AG09319 (cell line): Measurements from ENCODE around the gene STK24.

Experiments
- DNase-seq: peaks from one replicate; pipeline ENCODE4 v3.0.0-alpha.2; 2010; ENCODE audit warnings: low read depth; ENCODE audit errors: extremely low read depth
- CTCF ChIP-seq: IDR thresholded peaks from 2 replicates; pipeline ENCODE4 v1.5.1; 2011; ENCODE audit warnings: low read depth, mild to moderate bottlenecking, inconsistent platforms, low read length, moderate library complexity

Gene STK24

GRCh38 chr13:98586400-98587345, 9.8 kb upstream of the STK24 start:
- no peak for TF ChIP-seq CTCF
- DNase-seq: no peak

DNA sequence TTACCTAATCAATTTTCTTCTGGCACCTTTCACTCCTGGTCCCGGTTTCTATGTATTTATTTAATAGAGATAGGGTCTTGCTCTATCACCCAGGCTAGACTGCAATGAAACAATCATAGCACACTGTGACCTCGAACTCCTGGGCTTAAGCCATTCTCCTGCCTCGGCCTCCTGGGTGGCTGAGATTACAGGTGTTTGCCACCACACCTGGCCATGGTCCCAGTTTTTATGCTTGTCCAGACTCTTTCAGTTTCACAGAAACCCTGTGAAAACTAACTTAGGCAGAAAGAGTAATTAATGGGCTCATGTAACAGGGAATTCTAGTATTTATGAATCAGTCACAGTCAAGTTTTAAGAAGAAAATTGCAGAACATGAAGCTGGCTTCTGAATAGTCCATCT, 9.0 kb upstream of the STK24 start:
- no peak for TF ChIP-seq CTCF
- no peak for DNase-seq

GRCh38 chr13:98585398-98585754, 8.5 kb upstream of the STK24 start:
- no peak for TF ChIP-seq CTCF
- no peak for DNase-seq

DNA sequence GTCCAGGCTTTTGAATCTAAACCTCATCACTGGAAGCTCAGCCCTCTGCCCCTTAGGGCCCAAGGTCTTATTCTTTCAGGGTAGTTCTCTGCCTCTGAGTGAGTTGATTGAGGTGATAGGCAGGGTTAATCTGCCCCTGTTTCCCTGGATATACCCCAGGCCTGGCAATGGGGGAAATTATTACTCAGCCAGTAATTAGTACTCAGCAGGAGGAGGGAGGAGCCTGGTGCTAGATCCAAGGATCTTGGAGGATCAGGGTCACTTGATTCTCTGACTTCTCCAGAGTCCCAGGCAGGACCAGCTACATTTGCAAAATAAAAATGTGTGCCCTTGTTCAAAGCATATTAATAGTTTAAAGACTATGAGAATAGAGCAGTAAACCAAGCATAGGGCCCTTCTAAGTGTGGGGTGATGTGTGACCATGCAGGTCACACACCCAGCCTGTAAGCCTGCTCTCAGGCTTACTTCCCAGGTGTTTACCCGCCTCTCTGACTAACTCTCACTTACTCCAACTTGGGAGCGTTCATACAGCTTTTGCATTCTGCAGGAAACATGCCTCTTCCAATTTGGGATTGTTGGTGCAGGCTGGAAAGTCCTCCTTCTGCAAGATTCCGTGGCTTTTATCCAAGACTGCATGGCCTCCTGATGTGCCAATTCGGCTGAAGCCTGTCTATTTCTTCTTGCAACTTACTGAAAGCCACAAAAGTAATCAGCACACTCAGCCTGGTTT, 7.9 kb upstream of the STK24 start:
- no peak for DNase-seq
- no peak for TF ChIP-seq CTCF

DNA sequence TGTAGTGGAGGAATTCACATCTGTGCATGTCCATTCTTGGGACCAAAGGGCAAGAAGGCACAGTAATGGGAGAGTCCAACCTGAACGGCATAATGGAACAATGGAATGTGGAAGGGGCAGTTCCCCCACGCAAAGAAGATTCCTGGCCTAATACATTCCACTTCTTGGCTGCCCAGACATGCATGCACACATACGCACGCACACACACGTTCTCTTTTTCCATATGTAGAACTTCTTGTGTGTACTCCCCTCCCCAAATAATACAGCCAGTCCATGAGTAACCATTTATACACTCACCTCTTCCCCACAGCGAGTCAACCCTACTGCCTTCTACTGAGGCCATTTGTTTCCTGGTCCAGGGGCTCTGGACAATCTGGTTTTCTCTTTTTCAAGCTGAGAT, 6.0 kb upstream of the STK24 start:
- TF ChIP-seq CTCF: no peak

DNA sequence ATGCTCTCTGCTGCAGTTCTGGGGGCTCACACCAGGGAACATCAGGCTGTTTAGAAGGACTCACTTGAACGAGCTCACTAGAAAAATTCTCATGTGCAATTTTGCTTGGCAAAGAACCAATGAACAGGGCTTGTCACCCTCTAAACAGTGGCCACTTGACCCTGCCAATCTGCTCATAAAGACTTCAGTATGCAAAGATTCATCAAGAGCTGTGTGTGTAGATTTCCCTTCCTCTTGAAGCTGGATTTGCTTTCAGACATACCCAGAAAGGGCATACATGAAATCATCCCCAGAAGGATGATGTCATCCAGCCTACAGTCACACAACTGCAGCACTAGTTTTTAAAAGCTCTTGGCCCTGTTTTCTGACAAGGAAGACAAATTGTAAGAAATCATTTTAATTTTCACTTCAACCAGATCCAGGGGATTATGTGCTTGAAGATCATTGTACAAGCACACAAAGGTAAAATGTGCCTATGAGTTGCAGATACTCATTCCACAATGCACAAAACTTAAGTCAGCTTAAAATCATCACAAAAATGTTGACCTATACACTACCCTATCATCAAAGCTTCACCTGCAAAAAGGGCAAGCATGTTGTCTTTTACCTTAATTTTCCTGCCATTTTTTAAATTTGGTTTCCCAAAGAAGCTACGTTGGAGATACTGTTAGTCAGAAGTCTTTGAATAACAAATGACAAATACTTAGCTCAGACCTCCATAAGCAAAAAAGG, 5.2 kb upstream of the STK24 start:
- DNase-seq: no peak
- TF ChIP-seq CTCF: no peak

More for the DNA sequence above, 6.0 kb upstream of the STK24 start:
- DNase-seq: no peak
